Stimulated activated naive CD8-positive, alpha-beta T cell treated with anti-CD3 and anti-CD28 coated beads, Interleukin-15, Interleukin-2, amounts not matched to agents 100 U/mL and 50 U/mL, for 24 hours (primary cell): ENCODE measurements around the gene SPR.
A peak's percentile ranks its signal among the peaks of the same experiment; 100 is the strongest.

Source experiments
- ATAC-seq: fragments of 150-1000 bp; cut with Tn5 transposase; one replicate; pipeline ENCODE4 v1.10.0; 2021
- DNase-seq: peaks from one replicate; pipeline ENCODE4 v3.0.0; 2021

Gene SPR

GRCh38 chr2:72915320-72915906, 28.2 kb downstream of the SPR start:
- DNase-seq = no peak
- no peak for ATAC-seq

- ATAC-seq = peak; percentile 47
- DNase-seq = peak; percentile 54
Observed at GRCh38 chr2:72915907-72916742, 28.9 kb downstream of the SPR start.

- ATAC-seq (no peak), DNase-seq (no peak)
Observed at GRCh38 chr2:72916743-72917137, 29.5 kb downstream of the SPR start.

- ATAC-seq (peak; percentile 44), DNase-seq (peak; percentile 54)
Observed at GRCh38 chr2:72917138-72917876, 30.1 kb downstream of the SPR start, which contains the start of gene EMX1. EMX1 (plus strand) TSS chr2:72917519; CDS start chr2:72917853, 334 bp downstream.

GRCh38 chr2:72917877-72918553, 30.8 kb downstream of the SPR start:
- ATAC-seq = no peak
- no peak for DNase-seq

- DNase-seq (no peak), ATAC-seq (no peak)
Observed at GRCh38 chr2:72919414-72920317, 32.5 kb downstream of the SPR start.

GRCh38 chr2:72920318-72921087, 33.3 kb downstream of the SPR start:
- peak; percentile 35 for DNase-seq
- ATAC-seq = peak; percentile 10

GRCh38 chr2:72921088-72921851, 34.1 kb downstream of the SPR start:
- ATAC-seq = no peak
- no peak for DNase-seq

- ATAC-seq = no peak
- no peak for DNase-seq
Observed at GRCh38 chr2:72921853-72922252, 34.6 kb downstream of the SPR start.

GRCh38 chr2:72923833-72924352, 36.7 kb downstream of the SPR start:
- DNase-seq = no peak
- ATAC-seq = peak; percentile 9

- ATAC-seq (peak; percentile 12), DNase-seq (no peak)
Observed at GRCh38 chr2:72924353-72925240, 37.4 kb downstream of the SPR start.

- ATAC-seq = no peak
- no peak for DNase-seq
Observed at GRCh38 chr2:72925328-72925943, 38.2 kb downstream of the SPR start.

GRCh38 chr2:72926368-72926767, 39.2 kb downstream of the SPR start:
- ATAC-seq (no peak), DNase-seq (no peak)

- DNase-seq (no peak), ATAC-seq (no peak)
Observed at GRCh38 chr2:72926811-72927465, 39.7 kb downstream of the SPR start.

GRCh38 chr2:72927619-72928550, 40.7 kb downstream of the SPR start:
- DNase-seq = no peak

GRCh38 chr2:72929010-72929409, 41.8 kb downstream of the SPR start:
- DNase-seq = no peak

More at GRCh38 chr2:72927619-72928550, 40.7 kb downstream of the SPR start:
- ATAC-seq = no peak

More at GRCh38 chr2:72929010-72929409, 41.8 kb downstream of the SPR start:
- ATAC-seq = no peak
